Parathyroid adenoma (tissue), 2 donors: ENCODE data around the gene RAB11FIP3.

Source experiments
- H2AFZ ChIP-seq: fragments of 300-600 bp; sonication (generic); one replicate; pipeline ENCODE4 v1.7.0; 2017; ENCODE audit warnings: antibody characterized with exemption, mild to moderate bottlenecking
- H3K27ac ChIP-seq: fragments of 300-600 bp; sonication (generic); one replicate; pipeline ENCODE4 v1.7.0; 2017
- H3K27me3 ChIP-seq: fragments of 300-600 bp; sonication (generic); one replicate; pipeline ENCODE4 v1.7.0; 2017; ENCODE audit warnings: low read length; ENCODE audit not compliant: control insufficient read depth, insufficient read depth
- H3K36me3 ChIP-seq: fragments of 300-600 bp; sonication (generic); one replicate; pipeline ENCODE4 v1.7.0; 2017; ENCODE audit warnings: low read length; ENCODE audit not compliant: control insufficient read depth, insufficient read depth
- H3K4me1 ChIP-seq: fragments of 300-600 bp; sonication (generic); one replicate; pipeline ENCODE4 v1.7.0; 2017; ENCODE audit warnings: control low read depth
- H3K4me2 ChIP-seq: fragments of 300-600 bp; sonication (generic); one replicate; pipeline ENCODE4 v1.7.0; 2017; ENCODE audit warnings: low read length
- H3K4me3 ChIP-seq: fragments of 300-600 bp; sonication (generic); one replicate; pipeline ENCODE4 v1.7.0; 2017; ENCODE audit warnings: low read depth, low read length
- H3K79me2 ChIP-seq: fragments of 300-600 bp; sonication (generic); one replicate; pipeline ENCODE4 v1.7.0; 2017; ENCODE audit warnings: control low read depth
- H3K9ac ChIP-seq: fragments of 300-600 bp; sonication (generic); one replicate; pipeline ENCODE4 v1.7.0; 2017; ENCODE audit warnings: mild to moderate bottlenecking
- H3K9me3 ChIP-seq: fragments of 300-600 bp; sonication (generic); one replicate; pipeline ENCODE4 v1.7.0; 2017; ENCODE audit warnings: low read length; ENCODE audit not compliant: control insufficient read depth
- TF ChIP-seq, protein P1 (sequence below): fragments of 300-600 bp; sonication (generic); IDR thresholded peaks from one replicate; pipeline ENCODE4 v1.7.0; 2017; ENCODE audit warnings: antibody characterized with exemption, mild to moderate bottlenecking
- donor health status: primary hyperparathyroidism.

The RAB11FIP3 gene

DNA sequence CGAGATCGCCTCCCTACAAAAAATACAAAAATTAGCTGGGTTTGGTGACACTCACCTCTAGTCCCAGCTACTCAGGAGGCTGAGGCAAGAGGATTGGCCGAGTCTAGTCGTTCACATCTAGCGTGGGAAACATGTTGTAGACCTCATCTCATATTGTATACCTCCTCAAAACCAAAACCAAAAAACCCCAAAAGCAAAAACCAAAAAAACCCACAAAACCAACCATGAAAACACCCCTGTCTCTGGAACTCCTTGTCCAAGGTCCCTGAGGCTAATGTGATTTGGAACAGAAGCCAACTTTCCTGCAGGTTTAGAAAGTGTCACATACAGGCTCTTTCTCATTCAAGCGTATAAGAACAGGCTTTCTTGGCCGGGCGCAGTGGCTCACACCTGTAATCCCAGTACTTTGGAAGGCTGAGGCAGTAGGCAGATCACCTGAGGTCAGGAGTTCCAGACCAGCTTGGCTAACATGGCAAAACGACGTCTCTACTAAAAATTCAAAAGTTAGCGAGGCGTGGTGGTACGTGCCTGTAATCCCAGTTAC is 29.0 kb downstream of the RAB11FIP3 start:
- Histone ChIP-seq H2AFZ (no peak overlapping the region), H3K27me3 (no peaks in the 10 kb centered on the region), H3K4me2 (peak overlapping the region; percentile 4), H3K27ac (peak overlapping the region; percentile 63), H3K9me3 (no peaks in the 10 kb centered on the region), H3K4me3 (no peak overlapping the region), H3K9ac (no peak overlapping the region), H3K4me1 (peaks cover 27% of the 10 kb centered on the region), H3K36me3 (no peaks in the 10 kb centered on the region), H3K79me2 (peaks cover 6% of the 10 kb centered on the region)
- TF ChIP-seq, protein P1, sequence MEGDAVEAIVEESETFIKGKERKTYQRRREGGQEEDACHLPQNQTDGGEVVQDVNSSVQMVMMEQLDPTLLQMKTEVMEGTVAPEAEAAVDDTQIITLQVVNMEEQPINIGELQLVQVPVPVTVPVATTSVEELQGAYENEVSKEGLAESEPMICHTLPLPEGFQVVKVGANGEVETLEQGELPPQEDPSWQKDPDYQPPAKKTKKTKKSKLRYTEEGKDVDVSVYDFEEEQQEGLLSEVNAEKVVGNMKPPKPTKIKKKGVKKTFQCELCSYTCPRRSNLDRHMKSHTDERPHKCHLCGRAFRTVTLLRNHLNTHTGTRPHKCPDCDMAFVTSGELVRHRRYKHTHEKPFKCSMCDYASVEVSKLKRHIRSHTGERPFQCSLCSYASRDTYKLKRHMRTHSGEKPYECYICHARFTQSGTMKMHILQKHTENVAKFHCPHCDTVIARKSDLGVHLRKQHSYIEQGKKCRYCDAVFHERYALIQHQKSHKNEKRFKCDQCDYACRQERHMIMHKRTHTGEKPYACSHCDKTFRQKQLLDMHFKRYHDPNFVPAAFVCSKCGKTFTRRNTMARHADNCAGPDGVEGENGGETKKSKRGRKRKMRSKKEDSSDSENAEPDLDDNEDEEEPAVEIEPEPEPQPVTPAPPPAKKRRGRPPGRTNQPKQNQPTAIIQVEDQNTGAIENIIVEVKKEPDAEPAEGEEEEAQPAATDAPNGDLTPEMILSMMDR: no peak

DNA sequence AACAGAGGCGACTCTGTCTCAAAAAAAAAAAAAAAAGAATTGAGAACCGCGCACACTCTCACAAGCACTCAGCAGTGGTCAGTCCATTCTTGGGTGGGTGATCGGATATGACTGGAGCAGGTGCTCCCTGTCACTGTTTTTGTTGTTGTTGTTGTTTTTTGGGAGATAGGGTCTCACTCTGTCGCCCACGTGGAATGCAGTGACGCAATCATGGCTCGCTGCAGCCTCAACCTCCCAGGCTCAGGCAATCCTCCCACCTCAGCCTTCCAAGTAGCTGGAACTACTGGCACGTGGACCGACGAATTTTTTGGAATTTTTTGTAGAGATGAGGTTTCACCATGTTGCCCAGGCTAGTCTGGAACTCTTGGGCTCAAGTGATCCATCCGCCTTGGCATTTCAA is 30.0 kb downstream of the RAB11FIP3 start:
- Histone ChIP-seq H3K4me1 (peaks cover 28% of the 10 kb centered on the region), H3K9me3 (no peaks in the 10 kb centered on the region), H2AFZ (no peak overlapping the region), H3K27me3 (no peaks in the 10 kb centered on the region), H3K36me3 (no peaks in the 10 kb centered on the region), H3K79me2 (peaks cover 9% of the 10 kb centered on the region), H3K9ac (no peak overlapping the region), H3K4me2 (no peak overlapping the region), H3K4me3 (no peak overlapping the region), H3K27ac (no peak overlapping the region)
- TF ChIP-seq, protein P1: no peak

DNA sequence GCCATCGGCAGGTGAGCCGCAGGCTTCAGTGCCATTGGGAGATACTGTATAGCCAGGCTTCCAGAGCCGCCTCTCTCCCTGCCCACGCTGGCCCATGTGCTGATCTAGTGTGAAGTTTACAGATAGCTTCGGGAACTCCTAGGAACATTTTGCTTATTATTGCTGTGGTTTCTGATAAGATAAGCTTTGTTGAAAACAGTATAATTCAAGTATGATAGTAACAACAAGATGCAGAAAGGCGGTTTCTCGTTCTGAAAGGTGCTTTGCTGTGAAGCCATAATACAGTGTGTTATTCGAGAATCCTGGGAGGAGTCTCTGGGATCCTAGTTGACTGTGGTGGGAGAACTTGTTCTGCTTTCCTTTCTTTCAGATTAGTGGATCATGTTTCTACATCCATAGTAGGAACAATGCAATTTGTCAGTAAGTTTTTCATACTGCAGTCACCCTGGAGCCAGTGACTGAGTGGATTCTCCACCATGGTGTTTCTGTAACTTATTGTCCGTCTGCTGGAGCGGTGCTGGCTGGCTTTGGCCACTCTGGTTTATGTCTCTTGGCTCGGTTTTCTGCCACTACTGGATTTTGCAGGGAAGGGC is 31.5 kb downstream of the RAB11FIP3 start:
- peak overlapping the region; percentile 77 for H3K27ac ChIP-seq
- peak overlapping the region; percentile 38 for H2AFZ ChIP-seq
- peak overlapping the region; percentile 23 for H3K4me3 ChIP-seq
- TF ChIP-seq, protein P1: no peak
- peak overlapping the region; percentile 60 for H3K4me2 ChIP-seq
- H3K4me1 ChIP-seq: peaks cover 34% of the 10 kb centered on the region
- H3K27me3 ChIP-seq: no peaks in the 10 kb centered on the region
- H3K9me3 ChIP-seq: no peaks in the 10 kb centered on the region
- H3K9ac ChIP-seq: no peak overlapping the region
- H3K36me3 ChIP-seq: no peaks in the 10 kb centered on the region
- peaks cover 24% of the 10 kb centered on the region for H3K79me2 ChIP-seq

DNA sequence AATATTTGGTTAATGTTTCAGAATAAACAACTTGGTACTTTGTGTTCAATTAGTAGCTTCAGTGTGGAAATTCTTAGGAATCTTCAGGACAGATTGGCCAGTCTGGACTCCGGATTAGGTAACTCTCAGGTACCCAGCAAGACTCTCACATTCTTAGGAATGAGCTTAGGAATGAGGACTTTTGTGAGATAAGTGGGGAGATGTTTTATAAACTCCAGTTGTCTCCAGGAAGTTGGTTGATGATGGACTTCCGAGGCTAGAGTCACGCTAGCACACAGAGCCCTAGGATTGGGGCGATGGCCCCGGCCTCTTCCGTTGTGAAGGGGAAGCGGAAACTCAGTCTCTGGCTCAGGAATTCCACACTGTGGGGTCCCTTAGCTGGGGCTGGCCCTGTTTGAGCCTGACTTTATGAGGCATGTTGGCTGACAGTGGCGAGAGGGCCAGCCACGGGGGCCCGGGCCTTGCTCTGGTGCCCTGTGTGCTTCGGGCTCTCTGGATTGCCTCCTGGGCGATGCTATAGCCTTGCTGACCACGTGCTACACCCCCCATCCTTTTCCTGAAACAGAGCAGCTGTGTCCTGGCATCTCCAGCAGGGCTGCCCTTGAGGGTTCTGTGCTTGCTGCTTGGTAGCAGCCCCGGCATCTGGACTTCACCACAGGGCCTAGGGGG is 32.4 kb downstream of the RAB11FIP3 start:
- H3K79me2 ChIP-seq: peaks cover 33% of the 10 kb centered on the region
- TF ChIP-seq, protein P1: no peak
- H3K9me3 ChIP-seq: no peaks in the 10 kb centered on the region
- H3K27ac ChIP-seq: peak overlapping the region; percentile 77
- no peak overlapping the region for H3K4me3 ChIP-seq
- no peak overlapping the region for H3K9ac ChIP-seq
- no peaks in the 10 kb centered on the region for H3K36me3 ChIP-seq
- peaks cover 34% of the 10 kb centered on the region for H3K4me1 ChIP-seq
- H3K27me3 ChIP-seq: no peaks in the 10 kb centered on the region
- H3K4me2 ChIP-seq: peak overlapping the region; percentile 50
- no peak overlapping the region for H2AFZ ChIP-seq
